ENCODE measurements around the gene SYF2.

DNA sequence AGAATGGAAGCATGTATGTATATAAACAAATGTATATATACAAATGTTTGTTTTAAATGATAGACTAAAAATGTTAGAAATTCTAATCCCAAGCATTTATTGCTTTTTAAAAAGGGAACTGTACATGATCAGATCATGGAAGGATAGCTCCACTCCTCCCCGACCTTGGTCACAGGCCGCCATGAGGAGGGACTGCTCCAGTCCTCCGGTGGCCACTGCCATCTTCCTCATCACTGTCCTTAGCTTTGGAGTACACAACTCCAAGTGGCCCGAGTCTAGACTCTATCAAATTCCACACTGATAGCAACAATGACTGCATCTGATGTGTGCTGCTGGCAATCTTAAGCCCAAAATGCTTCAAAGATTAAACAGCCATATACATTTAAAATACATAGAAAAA is 9.7 kb downstream of the SYF2 start:
- TF ChIP-seq, protein P1, sequence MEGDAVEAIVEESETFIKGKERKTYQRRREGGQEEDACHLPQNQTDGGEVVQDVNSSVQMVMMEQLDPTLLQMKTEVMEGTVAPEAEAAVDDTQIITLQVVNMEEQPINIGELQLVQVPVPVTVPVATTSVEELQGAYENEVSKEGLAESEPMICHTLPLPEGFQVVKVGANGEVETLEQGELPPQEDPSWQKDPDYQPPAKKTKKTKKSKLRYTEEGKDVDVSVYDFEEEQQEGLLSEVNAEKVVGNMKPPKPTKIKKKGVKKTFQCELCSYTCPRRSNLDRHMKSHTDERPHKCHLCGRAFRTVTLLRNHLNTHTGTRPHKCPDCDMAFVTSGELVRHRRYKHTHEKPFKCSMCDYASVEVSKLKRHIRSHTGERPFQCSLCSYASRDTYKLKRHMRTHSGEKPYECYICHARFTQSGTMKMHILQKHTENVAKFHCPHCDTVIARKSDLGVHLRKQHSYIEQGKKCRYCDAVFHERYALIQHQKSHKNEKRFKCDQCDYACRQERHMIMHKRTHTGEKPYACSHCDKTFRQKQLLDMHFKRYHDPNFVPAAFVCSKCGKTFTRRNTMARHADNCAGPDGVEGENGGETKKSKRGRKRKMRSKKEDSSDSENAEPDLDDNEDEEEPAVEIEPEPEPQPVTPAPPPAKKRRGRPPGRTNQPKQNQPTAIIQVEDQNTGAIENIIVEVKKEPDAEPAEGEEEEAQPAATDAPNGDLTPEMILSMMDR (conservative IDR thresholded peaks at IDR 0.05; ENCODE audit: low read depth, low read length) = no peak
- no peak for TF ChIP-seq EZH2 (IDR thresholded peaks at IDR 0.05; ENCODE audit: low read length, unreplicated experiment)
